ENCODE data around the gene VMP1. TPM values are rescaled to one million over a fixed set of nuclear protein-coding genes. Genes with fewer than 3 reads are reported as not detected.

The VMP1 gene
- total and polyA plus RNA-seq, 2 of the 4 experiments (the other 2 are of a cell fraction): 89.8 to 197 TPM

- BruUV-seq (replicated peaks): no TSS peak
- H3K9ac ChIP-seq (ENCODE audit: low read depth, low read length): peak overlapping the region; percentile 77; the same call in 1 of the 2 replicates
- peak overlapping the region; percentile 94 for H2BK20ac ChIP-seq (ENCODE audit: low read depth, low read length)
- H3K56ac ChIP-seq (ENCODE audit: extremely low read depth, insufficient read depth, low read length): peak overlapping the region; percentile 85
- peak overlapping the region; percentile 87 for H3K4ac ChIP-seq (ENCODE audit: low read depth, low read length)
- H3K4me1 ChIP-seq (ENCODE audit: control insufficient read depth, insufficient read depth, low read length): peaks cover 25% of the 10 kb centered on the region
- peak overlapping the region; percentile 95 for H3K14ac ChIP-seq (replicated peaks; ENCODE audit: low read depth, low read length)
- TF ChIP-seq ELK1 (IDR thresholded peaks at IDR 0.05; ENCODE audit: borderline replicate concordance, low read depth, low read length) (no peak), MAFK (IDR thresholded peaks at IDR 0.05; ENCODE audit: low read depth, low read length) (no peak), USF2 (IDR thresholded peaks at IDR 0.05; ENCODE audit: low read depth, low read length) (no peak), BHLHE40 (IDR thresholded peaks at IDR 0.05; ENCODE audit: low read depth, low read length) (no peak), CHD1 (IDR thresholded peaks at IDR 0.05; ENCODE audit: low read depth, low read length) (no peak), POLR2A (IDR thresholded peaks at IDR 0.05; ENCODE audit: low read depth, low read length) (no peak), CEBPB (IDR thresholded peaks at IDR 0.05; ENCODE audit: low read depth, low read length) (no peak), RAD21 (IDR thresholded peaks at IDR 0.05; ENCODE audit: low read length) (no peak), MXI1 (IDR thresholded peaks at IDR 0.05; ENCODE audit: borderline replicate concordance, low read depth, low read length) (no peak), RCOR1 (IDR thresholded peaks at IDR 0.05; ENCODE audit: insufficient replicate concordance, low read length) (no peak), RFX5 (IDR thresholded peaks at IDR 0.05; ENCODE audit: low read depth, low read length) (no peak), FOS (IDR thresholded peaks at IDR 0.05; ENCODE audit: low read depth, low read length) (no peak), SMC3 (IDR thresholded peaks at IDR 0.05; ENCODE audit: low read depth, low read length) (no peak), CTCF (conservative IDR thresholded peaks at IDR 0.05; ENCODE audit: low read depth, low read length) (no peak)
- H3K4me3 ChIP-seq (ENCODE audit: insufficient read depth, low read depth, low read length): no peak overlapping the region
- no peaks in the 10 kb centered on the region for H3K27me3 ChIP-seq (ENCODE audit: control insufficient read depth, insufficient read depth, low read length)
- dilution Hi-C loops (cut with HindIII; ENCODE audit: low sequenced_read_pairs, unreplicated experiment) (no loop called here), intact Hi-C loops (cut with micrococcal nuclease) (loop anchor here (2.0 kb wide), 1 partner anchor 18 kb away; no protein-coding TSS in a partner anchor), in situ Hi-C loops (cut with MboI; ENCODE audit: low sequenced_read_pairs) (no loop called here)
- ATAC-seq (ENCODE audit: low read depth) (no peak), DNase-seq (no peak)
- H2AK9ac ChIP-seq (replicated peaks; ENCODE audit: low read depth, low read length, poor library complexity): no peak overlapping the region
- no peak overlapping the region for H2AFZ ChIP-seq (replicated peaks; ENCODE audit: low read length, poor library complexity)
- peak overlapping the region; percentile 99 for H2BK5ac ChIP-seq (ENCODE audit: low read depth, low read length, poor library complexity, severe bottlenecking)
- POLR2A ChIA-PET (ENCODE audit: unreplicated experiment): interaction anchor here (2.5 kb wide), 1 partner anchor 41 kb away, joined by 12 read pairs; no protein-coding TSS in a partner anchor
- H3K9me3 ChIP-seq (ENCODE audit: control insufficient read depth, insufficient read depth, low read length): no peaks in the 10 kb centered on the region
- peak overlapping the region; percentile 93; the same call in 2 of the 3 replicates for H2BK15ac ChIP-seq (ENCODE audit: low read depth, low read length)
- no peaks in the 10 kb centered on the region for H3K36me3 ChIP-seq (ENCODE audit: control insufficient read depth, insufficient read depth, low read length)
- H4K20me1 ChIP-seq (ENCODE audit: insufficient read depth, low read length): no peaks in the 10 kb centered on the region
- CTCF ChIA-PET: interaction anchor here (0.6 kb wide), 1 partner anchor 43 kb away, joined by 3 read pairs; no protein-coding TSS in a partner anchor
- H3K23ac ChIP-seq (ENCODE audit: low read depth, low read length): peak overlapping the region; percentile 98; the same call in 1 of the 2 replicates
- peak overlapping the region; percentile 94 for H4K91ac ChIP-seq (ENCODE audit: insufficient read depth, low read depth, low read length)
- WGBS, 2 experiments (ENCODE audit: extremely low coverage in 2 of 2, insufficient read length in 1 of 2): no CpG with 5 or more reads among the region's 2 CpGs
- peak overlapping the region; percentile 88; the same call in 1 of the 2 replicates for H4K5ac ChIP-seq (ENCODE audit: low read depth, low read length)
- H2BK120ac ChIP-seq (ENCODE audit: low read depth, low read length): peak overlapping the region; percentile 95
- H3K4me2 ChIP-seq (ENCODE audit: low read depth, low read length): peak overlapping the region; percentile 9; the same call in 1 of the 2 replicates
- peaks cover 9% of the 10 kb centered on the region for H3K9me1 ChIP-seq (ENCODE audit: insufficient read depth, low read length)
- H2AK5ac ChIP-seq (ENCODE audit: low read depth, low read length): peak overlapping the region; percentile 59
- H3K18ac ChIP-seq (ENCODE audit: low read depth, low read length): peak overlapping the region; percentile 77
- H3K27ac ChIP-seq (ENCODE audit: insufficient read depth, low read length): peak overlapping the region; percentile 96
- H3K79me1 ChIP-seq (ENCODE audit: low read depth in 1 of 2, low read length in 2 of 2): peaks cover 21 to 56% of the 10 kb centered on the region in 2 experiments
- H4K8ac ChIP-seq (ENCODE audit: low read depth in 2 of 2, low read length in 2 of 2): peak overlapping the region; percentile 83 to 88
These were observed 121.0 kb downstream of the VMP1 start for GRCh38 chr17:59828478-59828760.

Measured in IMR-90 (cell line).